ENCODE measurements around the gene ARIH2.

GRCh38 chr3:49013113-49013737, 94.6 kb downstream of the ARIH2 start:
- TF ChIP-seq GATA2 (IDR thresholded peaks at IDR 0.05; ENCODE audit: low read depth, low read length) (no peak), GATA3 (IDR thresholded peaks at IDR 0.05; ENCODE audit: low read depth, low read length) (no peak)
